Tibial artery (tissue), 4 donors: ENCODE measurements around the gene CDH18.

Experiments
- DNase-seq, 2 donors: peaks; one replicate each; pipeline ENCODE4 v3.0.0-alpha.2; 2019
- H3K27ac ChIP-seq, 2 donors: fragments of 200-600 bp; sonication (generic) in 1 of 2; 1 replicate in 1 of 2; 2 replicates in 1 of 2; pipeline ENCODE4 v1.5.1; 2018 to 2019; ENCODE audit warnings: mild to moderate bottlenecking in 1 of 2
- H3K27me3 ChIP-seq, 2 donors: fragments of 200-600 bp; sonication (generic) in 1 of 2; one replicate each; pipeline versions ENCODE4 v1.5.1 to v1.6.0; 2016 to 2019
- H3K36me3 ChIP-seq, 3 donors: fragments of 200-600 bp; sonication (generic) in 2 of 3; one replicate each; pipeline ENCODE4 v1.5.1; 2016 to 2019; ENCODE audit warnings: mild to moderate bottlenecking in 2 of 3
- H3K4me1 ChIP-seq, 4 donors: fragments of 200-600 bp; sonication (generic) in 2 of 4; 1 replicate in 3 of 4; 2 replicates in 1 of 4; pipeline ENCODE4 v1.5.1; 2016 to 2019
- H3K4me3 ChIP-seq, 2 donors: fragments of 200-600 bp; sonication (generic) in 1 of 2; 1 replicate in 1 of 2; 2 replicates in 1 of 2; pipeline ENCODE4 v1.5.1; 2018 to 2019; ENCODE audit warnings: mild to moderate bottlenecking in 2 of 2
- H3K9me3 ChIP-seq, 3 donors: fragments of 200-600 bp; sonication (generic) in 1 of 3; one replicate each; pipeline ENCODE4 v1.5.1; 2016 to 2019
- CTCF ChIP-seq, 2 experiments: fragments of 200-600 bp in 1 of 2; fragments of 450-650 bp in 1 of 2; IDR thresholded peaks; one replicate each; pipeline ENCODE4 v1.5.1; 2017 to 2019; ENCODE audit warnings: antibody characterized with exemption in 2 of 2, mild to moderate bottlenecking in 1 of 2, moderate library complexity in 1 of 2
- intact Hi-C: fragments of 100-400 bp; cut with DNase I; formaldehyde crosslinking; loops from one replicate; pipeline ENCODE4 v1.15.0; 2023; ENCODE audit warnings: low total_unique reads

CDH18 gene

GRCh38 chr5:20029266-20029665, 41.3 kb upstream of the CDH18 start:
- Histone ChIP-seq H3K27ac (no peak overlapping the region), H3K4me1 (no peaks in the 10 kb centered on the region), H3K4me3 (no peak overlapping the region), H3K36me3 (no peaks in the 10 kb centered on the region), H3K27me3 (no peaks in the 10 kb centered on the region), H3K9me3 (no peaks in the 10 kb centered on the region)
- no peak for TF ChIP-seq CTCF (IDR thresholded peaks at IDR 0.05)
- intact Hi-C loops = no loop called here
- DNase-seq = no peak

- intact Hi-C loops = no loop called here
- H3K36me3 ChIP-seq = no peaks in the 10 kb centered on the region
- TF ChIP-seq CTCF (IDR thresholded peaks at IDR 0.05) = no peak
- no peak overlapping the region for H3K27ac ChIP-seq
- H3K4me1 ChIP-seq = no peaks in the 10 kb centered on the region
- H3K4me3 ChIP-seq = no peak overlapping the region
- no peaks in the 10 kb centered on the region for H3K9me3 ChIP-seq
- H3K27me3 ChIP-seq = no peaks in the 10 kb centered on the region
- no peak for DNase-seq
Measured at GRCh38 chr5:20028506-20028905, 40.5 kb upstream of the CDH18 start.

- Histone ChIP-seq H3K4me1 (no peaks in the 10 kb centered on the region), H3K27ac (no peak overlapping the region), H3K9me3 (peaks cover 0 to 7% (median 0%) of the 10 kb centered on the region in 3 donors), H3K36me3 (no peaks in the 10 kb centered on the region), H3K4me3 (no peak overlapping the region), H3K27me3 (no peaks in the 10 kb centered on the region)
- DNase-seq = no peak
- intact Hi-C loops = loop anchor here (5.0 kb wide), 1 partner anchor 144 kb away; no protein-coding TSS in a partner anchor
- TF ChIP-seq CTCF (IDR thresholded peaks at IDR 0.05) = no peak
Measured at GRCh38 chr5:20023686-20024180, 35.7 kb upstream of the CDH18 start.

GRCh38 chr5:20020247-20020646, 32.2 kb upstream of the CDH18 start:
- Histone ChIP-seq H3K4me3 (no peak overlapping the region), H3K27ac (no peak overlapping the region), H3K36me3 (no peaks in the 10 kb centered on the region), H3K9me3 (peaks cover 0 to 7% (median 0%) of the 10 kb centered on the region in 3 donors), H3K4me1 (no peaks in the 10 kb centered on the region), H3K27me3 (no peaks in the 10 kb centered on the region)
- intact Hi-C loops = loop anchor here (5.0 kb wide), 1 partner anchor 147 kb away; no protein-coding TSS in a partner anchor
- DNase-seq = no peak
- no peak for TF ChIP-seq CTCF (IDR thresholded peaks at IDR 0.05)

- intact Hi-C loops = no loop called here
- no peak overlapping the region for H3K27ac ChIP-seq
- no peak overlapping the region for H3K4me3 ChIP-seq
- peaks cover 0 to 7% (median 0%) of the 10 kb centered on the region in 3 donors for H3K9me3 ChIP-seq
- no peak for TF ChIP-seq CTCF (IDR thresholded peaks at IDR 0.05)
- no peaks in the 10 kb centered on the region for H3K4me1 ChIP-seq
- DNase-seq = no peak
- H3K36me3 ChIP-seq = no peaks in the 10 kb centered on the region
- no peaks in the 10 kb centered on the region for H3K27me3 ChIP-seq
Measured at GRCh38 chr5:20017021-20017420, 29.0 kb upstream of the CDH18 start.

- DNase-seq = no peak
- TF ChIP-seq CTCF (IDR thresholded peaks at IDR 0.05) = no peak
- Histone ChIP-seq H3K9me3 (no peaks in the 10 kb centered on the region), H3K4me1 (no peaks in the 10 kb centered on the region), H3K36me3 (no peaks in the 10 kb centered on the region), H3K4me3 (no peak overlapping the region), H3K27me3 (no peaks in the 10 kb centered on the region), H3K27ac (no peak overlapping the region)
- intact Hi-C loops = no loop called here
Measured at GRCh38 chr5:20000416-20000815, 12.4 kb upstream of the CDH18 start.
